H1 (cell line): ENCODE data around the gene ABCB7. TPM values are rescaled to one million over a fixed set of nuclear protein-coding genes. Genes with fewer than 3 reads are reported as not detected.

Experiments
- CTCF ChIA-PET: fragments of 300-600 bp; sonication (Branson Sonifier 250); formaldehyde crosslinking; loops from one replicate; lab custom pipeline; 2021; ENCODE audit not compliant: partially characterized antibody; lab: Charles Lee
- POLR2A ChIA-PET: fragments of 300-600 bp; sonication (Branson Sonifier 250); formaldehyde crosslinking; loops from one replicate; lab custom pipeline; 2021; ENCODE audit warnings: inconsistent platforms; ENCODE audit not compliant: partially characterized antibody; lab: Charles Lee
- DNase-seq, 2 experiments: peaks; one replicate each; pipeline versions ENCODE4 v3.0.0 to v3.0.0-alpha.2; 2010 to 2022; ENCODE audit warnings: low spot score in 2 of 2, low read depth in 1 of 2, mixed read lengths in 1 of 2
- FAIRE-seq: peaks from 2 replicates; lab custom pipeline; 2011; peaks lifted over from hg19 to GRCh38; lab: Jason Lieb, UNC
- H2AFZ ChIP-seq: 2 replicates; pipeline ENCODE4 v1.8.1; 2012; ENCODE audit warnings: low read length, inconsistent platforms
- H2AK5ac ChIP-seq: 2 replicates; pipeline ENCODE4 v1.6.1; 2013; ENCODE audit warnings: low read depth, low read length
- H2BK120ac ChIP-seq: replicated peaks from 2 replicates; pipeline ENCODE3; 2013; ENCODE audit warnings: low read depth, low read length, inconsistent platforms
- H2BK12ac ChIP-seq: 2 replicates; pipeline ENCODE4 v1.6.1; 2013; ENCODE audit warnings: low read depth, low read length
- H2BK15ac ChIP-seq: 2 replicates; pipeline ENCODE4 v1.6.1; 2013; ENCODE audit warnings: low read length
- H2BK20ac ChIP-seq: 2 replicates; pipeline ENCODE4 v1.6.1; 2013; ENCODE audit warnings: low read length
- H2BK5ac ChIP-seq: 2 replicates; pipeline ENCODE4 v1.6.1; 2013; ENCODE audit warnings: low read depth, low read length
- H3K14ac ChIP-seq: 2 replicates; pipeline ENCODE4 v1.6.1; 2013; ENCODE audit warnings: inconsistent platforms; ENCODE audit not compliant: insufficient read length
- H3K18ac ChIP-seq: 2 replicates; pipeline ENCODE4 v1.6.1; 2013; ENCODE audit warnings: low read length; ENCODE audit errors: extremely low read depth
- H3K23ac ChIP-seq: 2 replicates; pipeline ENCODE4 v1.6.1; 2013; ENCODE audit warnings: inconsistent platforms; ENCODE audit not compliant: insufficient read length
- H3K23me2 ChIP-seq: 2 replicates; pipeline ENCODE4 v1.6.1; 2013; ENCODE audit warnings: low read depth, low read length
- H3K27ac ChIP-seq: 2 replicates; pipeline ENCODE4 v1.6.1; 2011; ENCODE audit warnings: low read depth, low read length, inconsistent platforms
- H3K27me3 ChIP-seq, 4 experiments: replicated peaks in 1 of 4; 1 replicate in 1 of 4; 2 replicates in 3 of 4; pipeline versions ENCODE4 v1.6.1 to v1.8.1; 2011 to 2013; ENCODE audit warnings: low read length in 3 of 4, mild to moderate bottlenecking in 3 of 4, inconsistent platforms in 2 of 4, mixed read lengths in 2 of 4, moderate library complexity in 1 of 4; ENCODE audit not compliant: control insufficient read depth in 3 of 4, insufficient read depth in 3 of 4; ENCODE audit errors: extremely low read depth in 1 of 4
- H3K36me3 ChIP-seq, 4 experiments: 2 replicates each; pipeline versions ENCODE4 v1.6.1 to v1.8.1; 2011 to 2013; ENCODE audit warnings: mild to moderate bottlenecking in 4 of 4, low read length in 3 of 4, moderate library complexity in 2 of 4, control low read depth in 1 of 4, inconsistent platforms in 1 of 4; ENCODE audit not compliant: insufficient read depth in 4 of 4, control insufficient read depth in 2 of 4
- H3K4ac ChIP-seq: replicated peaks from 2 replicates; pipeline ENCODE3; 2013; ENCODE audit warnings: low read length, low read depth, mixed read lengths, inconsistent platforms; ENCODE audit not compliant: insufficient read length
- H3K4me1 ChIP-seq, 4 experiments: replicated peaks in 1 of 4; 1 replicate in 1 of 4; 2 replicates in 3 of 4; pipeline versions ENCODE4 v1.6.1 to v1.8.1; 2011 to 2013; ENCODE audit warnings: low read length in 3 of 4, inconsistent platforms in 2 of 4, mixed read lengths in 1 of 4; ENCODE audit not compliant: insufficient read depth in 4 of 4, control insufficient read depth in 3 of 4
- H3K4me2 ChIP-seq, 2 experiments: 2 replicates each; pipeline versions ENCODE4 v1.6.1 to v1.8.1; 2011 to 2013; ENCODE audit warnings: low read depth in 2 of 2, low read length in 2 of 2, control low read depth in 1 of 2, inconsistent platforms in 1 of 2, mild to moderate bottlenecking in 1 of 2; ENCODE audit not compliant: insufficient read depth in 1 of 2
- H3K4me3 ChIP-seq, 4 experiments: fragments of 200-600, 300-600 bp in 1 of 4; sonication (generic), shearing (Covaris generic), sonication (Bioruptor Twin) in 1 of 4; 2 replicates each; pipeline versions ENCODE4 v1.5.1 to v1.8.1; 2011 to 2016; ENCODE audit warnings: low read length in 4 of 4, low read depth in 3 of 4, control low read depth in 2 of 4, inconsistent platforms in 2 of 4, mild to moderate bottlenecking in 2 of 4, mixed read lengths in 1 of 4, moderate library complexity in 1 of 4; ENCODE audit not compliant: insufficient read depth in 2 of 4; ENCODE audit errors: extremely low read depth in 1 of 4
- H3K56ac ChIP-seq: replicated peaks from 2 replicates; pipeline ENCODE3; 2013; ENCODE audit warnings: low read depth, mild to moderate bottlenecking, mixed read lengths, low read length, inconsistent platforms; ENCODE audit not compliant: insufficient read length
- H3K79me1 ChIP-seq: 2 replicates; pipeline ENCODE4 v1.6.1; 2013; ENCODE audit warnings: low read depth, low read length, control low read depth
- H3K79me2 ChIP-seq, 2 experiments: 2 replicates each; pipeline versions ENCODE4 v1.6.1 to v1.8.1; 2012 to 2013; ENCODE audit warnings: low read length in 2 of 2, mild to moderate bottlenecking in 2 of 2, inconsistent platforms in 1 of 2; ENCODE audit not compliant: insufficient read depth in 2 of 2, control insufficient read depth in 1 of 2
- H3K9ac ChIP-seq, 4 experiments: replicated peaks in 1 of 4; 1 replicate in 1 of 4; 2 replicates in 3 of 4; pipeline versions ENCODE4 v1.6.1 to v1.8.1; 2011 to 2013; ENCODE audit warnings: low read depth in 3 of 4, low read length in 3 of 4, control low read depth in 2 of 4, mild to moderate bottlenecking in 2 of 4, moderate library complexity in 2 of 4, inconsistent platforms in 1 of 4; ENCODE audit errors: extremely low read depth in 1 of 4
- H3K9me3 ChIP-seq, 2 experiments: 2 replicates each; pipeline versions ENCODE4 v1.6.1 to v1.8.1; 2012 to 2013; ENCODE audit warnings: mild to moderate bottlenecking in 2 of 2, moderate library complexity in 2 of 2, control low read depth in 1 of 2, inconsistent platforms in 1 of 2, low read depth in 1 of 2, low read length in 1 of 2, mixed read lengths in 1 of 2; ENCODE audit not compliant: insufficient read depth in 2 of 2
- H4K20me1 ChIP-seq, 2 experiments: replicated peaks in 1 of 2; 2 replicates each; pipeline versions ENCODE3 to v1.8.1; 2011 to 2013; ENCODE audit warnings: inconsistent platforms in 2 of 2, low read length in 2 of 2, mild to moderate bottlenecking in 1 of 2; ENCODE audit not compliant: insufficient read depth in 2 of 2, control insufficient read depth in 1 of 2
- H4K5ac ChIP-seq: 2 replicates; pipeline ENCODE4 v1.6.1; 2013; ENCODE audit warnings: low read length, low read depth, mixed read lengths, inconsistent platforms; ENCODE audit not compliant: insufficient read length
- H4K8ac ChIP-seq: 2 replicates; pipeline ENCODE4 v1.8.0; 2013; ENCODE audit warnings: mild to moderate bottlenecking, moderate library complexity, low read length, inconsistent platforms; ENCODE audit not compliant: insufficient read depth; ENCODE audit errors: extremely low read depth
- H4K91ac ChIP-seq: replicated peaks from 2 replicates; pipeline ENCODE3; 2013; ENCODE audit warnings: low read length, mixed read lengths, inconsistent platforms; ENCODE audit not compliant: insufficient read length
- ASH2L ChIP-seq: fragments of 200-600, 300-600 bp; sonication (generic); IDR thresholded peaks from one replicate; pipeline ENCODE4 v1.7.1; 2017; ENCODE audit warnings: low read length
- CHD2 ChIP-seq: IDR thresholded peaks from 2 replicates; pipeline ENCODE4 v1.6.1; 2012; ENCODE audit warnings: low read length, improper control_type of control experiment
- CREB1 ChIP-seq: IDR thresholded peaks from 2 replicates; pipeline ENCODE4 v1.6.1; 2012; ENCODE audit warnings: inconsistent platforms
- NANOG ChIP-seq: IDR thresholded peaks from 2 replicates; pipeline ENCODE4 v1.6.1; 2011; ENCODE audit warnings: low read length, low read depth, mild to moderate bottlenecking, inconsistent platforms; ENCODE audit not compliant: insufficient read depth, poor library complexity, severe bottlenecking
- NRF1 ChIP-seq: IDR thresholded peaks from 2 replicates; pipeline ENCODE4 v1.6.1; 2011; ENCODE audit warnings: mild to moderate bottlenecking, low read depth, low read length, improper control_type of control experiment
- PHF8 ChIP-seq: fragments of 200-600 bp; sonication (generic); conservative IDR thresholded peaks from 2 replicates; pipeline ENCODE4 v1.7.1; 2012; ENCODE audit warnings: low read depth, mild to moderate bottlenecking, inconsistent platforms, low read length, moderate library complexity
- SIN3A ChIP-seq, 2 experiments: IDR thresholded peaks in 1 of 2; conservative IDR thresholded peaks in 1 of 2; 2 replicates each; pipeline ENCODE4 v1.6.1; 2011 to 2012; ENCODE audit warnings: low read length in 2 of 2, improper control_type of control experiment in 1 of 2, low read depth in 1 of 2, mild to moderate bottlenecking in 1 of 2
- SUZ12 ChIP-seq: fragments of 200-600 bp; sonication (generic); IDR thresholded peaks from 2 replicates; pipeline ENCODE4 v1.6.1; 2012; ENCODE audit warnings: mild to moderate bottlenecking, inconsistent platforms, low read length, moderate library complexity, mixed read lengths
- WGBS, 2 experiments: shearing (Covaris generic) in 1 of 2; methylation state at CpG; one replicate each; pipeline versions ENCODE4 v1.1.6 to v1.1.7; 2013 to 2015; ENCODE audit warnings: low lambda C conversion rate in 2 of 2, mixed read lengths in 2 of 2, inconsistent platforms in 1 of 2, low coverage in 1 of 2, missing lambda C conversion rate in 1 of 2; ENCODE audit not compliant: insufficient replicate concordance in 2 of 2, insufficient coverage in 1 of 2, insufficient read length in 1 of 2; ENCODE audit errors: extremely low coverage in 1 of 2, missing lambda C conversion rate in 1 of 2; 5-methylcytosine and 5-hydroxymethylcytosine counted together
- polyA plus RNA-seq, 7 experiments: library from polyadenylated mRNA; depleted of rRNA in 3 of 7; stranded (reverse) in 5 of 7; unstranded in 2 of 7; fragments of >200 nt in 5 of 7; fragments of 200-250 nt in 2 of 7; gene quantifications; 1 replicate in 5 of 7; 2 replicates in 1 of 7; 4 replicates in 1 of 7; pipeline versions ENCODE4 v1.2.1 to v1.2.3, GENCODE V29; 2011 to 2013; ENCODE audit warnings: missing spikeins in 2 of 7, mixed read lengths in 2 of 7
- total RNA-seq: library from RNA; stranded (reverse); fragmentation: NEBNext Ultra II Directional; extraction: Animal tissue kit (Norgen Biotek cat#: 25700); gene quantifications from 2 replicates; pipeline ENCODE4 v1.2.1, GENCODE V29; 2021

ABCB7 gene
- total and polyA plus RNA-seq, 2 of the 8 experiments (the other 6 are each of a cell fraction or from before 2014, with no cell fraction given): 24.3 to 43.3 TPM

GRCh38 chrX:75131973-75132627 lies 24.0 kb downstream of the ABCB7 start:
- Histone ChIP-seq H3K27me3 (no peaks in the 10 kb centered on the region), H2BK5ac (no peak overlapping the region), H3K4ac (no peak overlapping the region), H4K8ac (no peak overlapping the region), H3K14ac (no peak overlapping the region), H2BK15ac (no peak overlapping the region), H3K4me2 (no peak overlapping the region), H2AFZ (no peak overlapping the region), H3K9ac (no peak overlapping the region), H3K36me3 (no peaks in the 10 kb centered on the region), H4K91ac (no peak overlapping the region), H2AK5ac (no peak overlapping the region), H3K79me2 (peaks cover 0 to 70% of the 10 kb centered on the region in 2 experiments; a peak in 2 of 4 replicates), H3K18ac (no peak overlapping the region), H3K27ac (no peak overlapping the region), H2BK12ac (no peak overlapping the region), H3K9me3 (no peaks in the 10 kb centered on the region), H4K20me1 (no peaks in the 10 kb centered on the region), H3K23me2 (no peaks in the 10 kb centered on the region), H3K4me1 (peaks cover 0 to 6% (median 0%) of the 10 kb centered on the region in 4 experiments; a peak in 2 of 7 replicates), H4K5ac (no peak overlapping the region), H2BK20ac (no peak overlapping the region), H3K4me3 (no peak overlapping the region), H2BK120ac (no peak overlapping the region), H3K23ac (no peak overlapping the region), H3K56ac (no peak overlapping the region), H3K79me1 (0 out of 2 replicates have a peak, but pooled peaks cover 3% of the 10 kb centered on the region)
- 92% methylated on average over 6 of the region's 9 CpGs; no CpG with 5 or more reads in 1 of the 2 experiments for WGBS, 2 experiments
- ChIA-PET POLR2A (no interaction called here), CTCF (interaction anchor here (0.6 to 0.7 kb wide), 2 partner anchors 96 to 158 kb away, joined by 3 to 4 read pairs; no protein-coding TSS in a partner anchor)
- DNase-seq (no peak), FAIRE-seq (no peak)
- TF ChIP-seq NRF1 (no peak), SIN3A (conservative IDR thresholded peaks at IDR 0.05 in 1 of 2, IDR thresholded peaks at IDR 0.05 in 1 of 2; ENCODE audit: low read depth in 1 of 2, low read length in 2 of 2) (no peak), CHD2 (no peak), SUZ12 (no peak), CREB1 (no peak), PHF8 (no peak), ASH2L (no peak), NANOG (no peak)
